ENCODE measurements around the gene GABRB2.
"Not testable (repeated sequence)": the region's sequence is repeated elsewhere in the genome, so short reads cannot be mapped to it uniquely, and the experiment has no call there.

The GABRB2 gene

DNA sequence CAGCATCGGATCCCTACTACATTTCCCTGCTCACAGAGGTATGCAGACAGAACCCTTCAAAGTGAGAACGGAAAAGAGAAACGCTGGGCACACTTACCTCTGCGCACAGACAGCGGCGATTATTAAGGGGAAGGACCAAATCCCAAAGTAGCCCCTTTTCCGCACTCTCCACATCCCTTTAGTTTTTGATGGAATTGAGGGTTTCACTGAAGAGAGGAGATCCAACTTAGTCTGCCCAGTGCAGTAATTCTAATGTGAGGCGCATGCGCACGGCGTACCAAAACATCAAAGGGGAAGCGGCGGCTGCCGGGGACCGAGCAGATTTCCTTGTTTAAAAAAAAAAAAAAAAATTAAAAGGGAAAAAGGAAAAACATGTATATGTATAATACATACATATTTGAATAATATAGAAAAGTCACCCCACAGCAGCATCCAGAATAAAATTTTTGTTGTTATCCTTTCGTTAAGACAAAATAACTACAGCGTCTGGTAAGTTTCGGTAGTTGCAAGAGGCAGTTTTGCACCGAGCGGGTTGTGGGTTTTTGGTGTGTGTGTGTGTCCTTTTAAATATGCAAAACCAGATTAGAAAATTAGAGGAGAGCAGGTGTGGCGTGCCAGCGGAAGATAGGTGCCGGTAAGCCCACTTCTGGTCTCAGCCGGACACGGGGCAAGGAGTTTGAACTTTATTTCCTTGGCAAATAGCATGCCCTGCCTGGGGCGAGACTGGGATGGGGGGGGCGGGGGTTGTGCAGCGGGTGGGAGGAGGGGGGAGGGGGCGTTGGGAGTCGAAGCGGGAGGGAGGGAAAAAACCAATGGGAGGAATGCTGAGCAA, at the start of gene GABRB2:
Gene GABRB2 (minus strand): TSS at position 256 of the 832 bp plus-strand sequence. CDS start 82 bp downstream, at position 174.
- no peak for DNase-seq

DNA sequence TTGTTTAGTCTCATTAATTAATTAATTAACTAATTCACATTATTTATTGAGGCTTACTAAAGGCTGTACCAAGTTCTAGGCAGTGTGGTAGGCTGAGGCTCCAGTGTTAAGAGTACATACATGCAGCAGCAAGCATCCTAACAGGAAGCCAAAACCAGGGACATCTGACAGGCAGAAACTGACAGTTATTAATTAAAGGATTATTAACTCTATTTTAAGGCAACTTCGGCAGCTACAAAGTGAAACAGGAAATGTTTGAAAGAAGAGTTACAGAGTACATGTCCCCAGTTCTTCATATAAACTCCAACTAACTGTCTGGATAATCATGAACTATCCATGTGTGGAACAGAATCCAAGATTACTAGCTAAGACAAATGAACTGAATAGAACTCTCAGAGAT, 39.3 kb upstream of the GABRB2 start:
- DNase-seq, result no peak

DNA sequence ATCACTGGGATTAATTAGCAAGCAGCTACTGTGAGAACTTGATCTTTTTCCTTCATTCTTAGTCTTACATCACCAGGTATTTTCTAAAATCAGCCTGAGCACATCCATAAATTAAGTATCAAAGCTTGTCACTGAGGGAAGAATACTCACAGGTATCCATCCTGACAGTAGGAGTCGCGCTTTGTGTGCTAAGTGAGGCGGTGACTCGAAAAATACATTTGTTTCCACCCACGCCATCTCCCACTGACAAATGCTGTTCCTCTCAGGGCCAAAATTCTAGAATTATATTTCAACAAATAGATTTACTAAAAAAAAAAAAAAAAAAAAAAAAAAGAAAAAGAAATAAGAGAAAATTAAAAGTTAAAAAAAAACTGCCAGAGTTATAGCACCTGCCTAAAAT, 34.1 kb upstream of the GABRB2 start:
- no peak for DNase-seq

DNA sequence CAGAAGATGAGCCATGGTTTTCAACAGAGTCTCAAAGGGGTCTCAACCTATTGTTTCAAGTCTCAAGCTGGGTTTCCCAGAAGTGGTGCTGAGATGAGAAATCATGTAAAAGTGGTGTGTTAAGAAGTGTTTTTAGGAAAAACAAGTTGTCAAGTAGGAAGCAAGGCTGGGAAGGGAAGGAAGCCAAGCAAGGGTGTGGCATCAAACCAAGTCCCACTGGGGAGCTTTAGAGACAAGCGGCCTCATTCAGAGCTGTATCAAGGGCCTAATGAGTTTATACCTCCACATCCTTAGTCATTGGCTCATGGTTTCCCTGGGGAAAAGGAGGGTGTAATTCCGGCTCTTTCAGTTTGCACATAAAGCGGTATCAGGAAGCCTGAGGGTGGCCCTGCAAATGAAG, 26.4 kb upstream of the GABRB2 start:
- no peak for DNase-seq

DNA sequence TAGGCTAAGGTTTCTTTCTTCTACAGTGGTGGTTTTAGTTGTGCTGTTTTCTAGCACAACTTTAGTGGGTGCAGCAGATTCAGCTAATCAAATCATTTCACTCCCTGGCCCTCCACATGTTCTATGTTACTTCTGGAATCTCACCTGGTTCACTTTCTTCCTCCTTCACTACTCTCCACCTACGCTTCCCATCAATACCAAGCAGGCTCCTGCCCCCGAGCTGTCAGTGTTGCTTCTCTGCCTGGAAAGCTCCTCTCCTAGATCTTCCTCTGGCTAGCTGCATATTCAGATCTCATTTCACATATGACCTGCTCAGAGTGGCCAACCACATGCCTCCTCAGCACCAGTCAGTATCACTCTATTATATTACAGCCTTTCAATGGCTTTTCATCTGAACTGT, 19.6 kb upstream of the GABRB2 start:
- DNase-seq, result no peak

DNA sequence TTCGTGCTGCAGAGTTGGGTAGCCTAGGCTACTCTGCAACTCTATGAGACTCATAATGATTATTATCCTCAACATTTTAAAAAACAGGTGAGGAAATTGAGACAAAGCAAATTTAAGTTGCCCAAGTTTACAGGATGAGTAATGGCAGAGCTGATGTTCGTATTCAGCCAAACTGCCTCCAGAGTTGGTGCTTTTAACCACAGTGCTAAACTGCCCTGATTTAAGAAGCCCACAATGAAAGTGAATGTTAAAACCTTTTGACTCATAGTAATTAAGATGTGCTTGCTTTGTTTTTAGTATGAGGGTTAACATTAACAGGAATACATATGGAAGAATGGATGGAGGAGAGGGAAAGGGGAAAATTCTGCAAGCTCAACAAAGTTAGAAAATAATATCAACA, 15.9 kb upstream of the GABRB2 start:
- DNase-seq, result no peak

DNA sequence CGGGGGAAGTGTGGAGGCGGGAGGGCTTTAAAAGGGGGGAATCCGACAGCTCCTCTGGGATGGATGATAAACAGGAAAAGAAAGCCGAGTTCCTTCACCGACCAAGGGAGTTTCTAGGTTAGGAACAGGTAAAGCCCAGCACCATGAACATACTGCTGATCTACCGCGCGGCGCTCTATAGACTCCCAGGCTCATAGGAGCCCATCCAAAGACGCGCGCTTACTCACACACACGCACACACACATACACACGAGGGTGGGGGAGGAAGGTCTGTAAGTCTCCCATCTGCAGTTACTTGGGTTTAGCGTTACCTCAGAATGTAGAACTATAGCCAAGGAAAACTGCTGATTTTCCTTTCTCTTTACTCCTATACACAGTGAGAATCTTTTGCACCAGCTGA, 2.6 kb upstream of the GABRB2 start:
- DNase-seq, result no peak

DNA sequence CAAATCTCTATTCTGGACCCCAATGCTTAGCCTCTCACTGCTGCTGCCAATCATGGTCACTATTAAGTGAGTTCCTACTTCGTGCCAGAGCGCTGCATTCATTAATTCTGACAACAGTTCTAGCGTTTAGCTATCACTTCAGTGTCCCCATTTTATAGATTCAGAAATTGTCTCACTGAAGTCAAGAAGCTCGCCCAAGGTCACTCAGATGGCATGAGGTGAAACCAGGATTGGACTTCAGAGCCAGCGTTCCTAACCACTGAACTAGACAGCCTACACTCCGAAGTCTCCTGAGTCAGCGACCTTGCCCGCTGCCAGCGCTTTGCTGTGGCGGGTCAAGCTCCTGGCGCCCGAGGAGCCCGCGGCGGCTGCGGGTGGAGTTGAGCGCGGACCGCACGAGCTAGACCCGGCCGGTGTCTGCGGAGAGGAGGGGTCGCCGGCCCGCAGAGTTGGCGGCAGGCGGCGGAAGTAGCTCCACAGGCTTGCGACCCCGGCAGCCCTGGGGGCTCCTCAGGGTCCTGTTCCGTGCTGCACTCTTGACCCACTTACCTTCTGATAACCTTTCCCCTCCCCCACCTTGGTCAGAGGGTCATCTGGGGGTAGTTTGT, 2.1 kb upstream of the GABRB2 start:
- no peak for DNase-seq

DNA sequence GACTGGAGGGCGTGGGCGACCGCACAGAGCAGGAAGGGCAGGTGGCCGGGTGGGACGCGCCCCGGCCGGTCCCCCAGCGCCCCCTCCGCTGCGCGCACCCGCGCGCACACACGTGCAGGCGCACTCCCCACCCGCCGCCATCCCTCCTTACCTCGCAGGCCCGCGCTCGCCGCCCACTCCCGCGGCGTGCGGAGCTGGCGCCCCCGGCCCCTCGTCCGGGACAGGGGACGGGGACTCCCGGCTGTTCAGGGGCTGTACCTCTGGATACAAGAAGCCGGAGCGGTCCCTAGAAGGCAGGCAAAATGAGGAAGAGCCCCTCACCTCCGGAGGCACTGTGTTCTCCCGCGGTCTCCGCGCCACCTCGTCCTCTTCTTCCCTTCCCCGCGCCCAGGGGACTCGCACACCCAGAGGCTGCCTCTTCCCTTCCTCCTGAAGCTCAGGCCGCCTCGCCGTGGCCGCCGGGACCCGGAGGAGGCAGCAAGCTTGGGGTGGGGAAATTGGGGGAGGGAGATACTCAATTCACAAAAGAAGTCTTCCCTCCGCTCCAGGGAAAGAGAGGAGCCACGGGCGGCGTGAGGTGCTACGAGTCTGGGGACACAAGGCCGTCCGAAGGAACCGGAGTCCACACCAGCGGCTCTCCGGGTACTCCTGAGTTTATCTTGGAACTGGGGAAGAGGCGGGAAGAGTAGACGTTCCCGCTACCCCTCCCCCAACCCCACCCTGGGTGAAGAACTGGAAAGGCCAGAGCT, 1.4 kb upstream of the GABRB2 start:
- no peak for DNase-seq

DNA sequence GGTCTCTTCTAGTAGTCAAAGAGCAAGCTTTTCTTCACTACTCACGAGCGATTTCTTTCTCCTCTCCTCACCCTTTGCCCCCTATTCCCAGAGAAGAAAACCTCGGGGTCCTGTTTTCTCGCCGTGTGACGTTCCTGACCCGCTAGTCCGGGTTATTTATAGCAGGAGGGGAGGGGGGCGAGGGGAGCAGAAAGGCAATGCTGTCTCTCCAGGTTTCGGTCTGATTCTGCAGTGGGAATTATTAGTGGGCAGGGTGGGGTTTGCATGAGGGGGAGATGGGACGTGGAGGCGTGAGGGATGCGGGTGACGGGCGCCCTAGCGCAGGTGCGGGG, 847 bp upstream of the GABRB2 start:
- no peak for DNase-seq

DNA sequence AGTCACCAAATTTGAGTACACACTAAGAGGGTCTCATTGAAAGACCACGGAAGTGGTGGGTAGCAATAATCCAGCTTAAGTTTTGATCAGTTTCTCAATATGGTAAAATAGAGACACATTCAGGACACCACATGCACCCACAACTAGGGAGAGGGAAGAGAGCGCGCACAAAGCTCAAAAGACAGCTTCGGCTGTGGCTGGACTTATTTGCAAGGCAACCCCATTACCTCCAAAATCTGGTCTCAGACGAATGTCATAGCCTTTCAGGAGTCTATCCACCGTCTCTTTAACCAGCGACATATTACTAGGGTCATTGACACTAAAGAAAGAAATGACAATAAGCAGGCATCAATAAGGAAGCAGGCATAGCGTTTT, 443 bp downstream of the GABRB2 start:
- DNase-seq, result no peak

DNA sequence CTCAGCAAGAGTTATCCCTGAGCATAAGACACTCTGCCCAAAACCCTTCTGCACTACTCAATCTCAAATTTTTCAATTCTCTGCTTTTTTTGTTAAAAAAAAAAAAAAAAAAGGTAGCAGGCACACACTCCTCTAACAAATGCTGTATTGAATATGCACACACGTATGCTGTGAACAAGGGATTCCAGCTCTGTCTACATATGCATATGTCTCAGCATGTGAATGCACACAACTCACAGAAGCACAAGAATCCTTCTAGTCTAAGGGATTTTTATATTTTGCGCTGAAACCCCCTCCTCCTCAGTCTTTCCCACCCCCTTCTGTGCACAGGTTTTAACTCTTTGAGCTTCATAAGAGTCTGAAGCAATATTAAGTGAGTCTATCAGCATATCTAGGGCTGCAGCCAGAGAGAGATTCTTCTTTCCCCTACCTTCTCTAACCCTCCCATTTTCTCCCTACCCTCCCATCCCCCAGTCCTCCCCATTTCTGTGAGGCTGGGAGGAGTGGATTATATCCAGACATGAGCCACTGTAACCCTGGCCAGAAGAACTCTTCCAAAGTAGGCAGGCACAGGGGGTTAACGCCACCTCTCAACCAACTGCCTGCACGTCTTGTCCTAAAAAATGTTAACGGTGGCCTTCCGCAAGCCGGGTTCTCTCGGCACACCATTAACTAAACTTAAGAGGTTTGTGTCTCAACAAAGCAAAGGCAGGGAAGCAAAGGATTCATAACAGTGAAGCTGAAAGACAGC, 1.0 kb downstream of the GABRB2 start:
- no peak for DNase-seq

DNA sequence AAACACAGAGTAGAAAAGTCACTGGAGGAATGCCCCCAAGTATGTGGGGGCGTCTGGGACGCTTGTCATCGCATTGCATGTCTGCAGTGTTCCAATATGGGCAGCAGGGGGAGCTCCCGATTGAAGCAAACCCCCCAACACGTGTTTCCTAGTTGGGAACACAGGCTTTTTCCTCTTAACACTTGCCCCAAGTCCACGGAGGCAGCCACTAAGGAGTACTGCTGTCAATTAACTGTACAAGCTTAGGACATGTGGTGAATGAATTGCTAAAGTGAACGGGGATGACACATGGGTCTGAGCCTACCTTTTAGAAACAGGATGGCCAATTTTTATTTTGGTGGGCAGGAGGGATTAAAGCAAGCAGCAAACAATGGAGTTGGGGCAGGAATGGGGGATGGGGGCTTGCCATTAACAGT, 2.2 kb downstream of the GABRB2 start:
- no peak for DNase-seq

DNA sequence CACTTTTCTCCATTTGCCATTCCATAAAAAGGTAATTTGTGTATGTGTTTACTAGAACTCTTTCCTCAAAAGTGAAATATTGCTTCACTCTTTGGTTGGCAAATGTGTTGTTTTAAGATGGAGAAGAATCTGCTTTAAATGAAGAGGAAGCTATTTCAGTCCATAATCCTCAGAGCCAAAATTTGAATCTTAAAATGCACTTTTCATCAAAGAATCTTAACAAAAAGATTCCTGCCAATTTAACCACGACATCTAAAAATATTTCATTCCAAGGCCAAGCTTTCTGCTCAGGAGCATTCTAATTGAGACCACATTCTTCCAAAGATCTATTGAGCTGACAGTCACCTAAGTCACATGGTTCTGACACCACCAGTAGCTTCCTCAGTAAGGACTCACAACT, 7.5 kb downstream of the GABRB2 start:
- DNase-seq, result no peak

DNA sequence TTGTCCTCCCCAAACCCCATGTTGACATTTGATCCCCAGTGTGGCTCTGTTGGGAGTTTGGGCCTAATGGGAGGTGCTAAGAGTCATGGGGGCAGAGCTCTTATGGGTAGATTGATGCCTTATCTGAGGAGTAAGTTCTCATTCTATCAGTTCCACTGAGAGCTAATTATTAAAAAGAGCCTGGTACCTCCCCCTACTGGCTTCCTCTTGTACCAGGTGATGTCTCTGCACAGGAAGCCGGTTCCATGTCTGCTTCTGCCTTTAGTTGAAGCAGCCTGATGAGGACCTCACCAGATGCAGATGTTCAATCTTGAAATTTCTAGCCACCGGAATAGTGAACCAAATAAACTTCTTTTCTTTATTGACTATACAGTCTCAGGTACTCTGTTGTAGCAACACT, 10.8 kb downstream of the GABRB2 start:
- DNase-seq, result no peak

DNA sequence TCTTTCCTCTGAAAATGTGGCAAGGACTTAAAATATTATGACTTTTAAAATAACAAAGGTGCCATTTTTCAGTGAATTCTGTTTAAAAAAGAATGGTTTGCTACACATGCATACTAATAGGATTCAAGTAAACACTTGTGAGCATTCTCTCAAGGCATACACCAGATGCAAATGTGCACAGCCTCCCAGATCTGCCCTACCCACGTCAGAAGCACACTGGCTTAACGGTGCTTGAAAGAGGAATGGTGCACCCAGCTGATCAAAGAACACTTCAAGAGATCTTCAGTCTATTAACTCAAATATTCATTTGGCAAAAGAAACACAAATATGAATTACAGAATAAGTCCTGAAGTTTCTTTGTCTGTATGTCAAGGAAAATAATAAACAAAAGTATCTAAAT, 15.8 kb downstream of the GABRB2 start:
- no peak for DNase-seq

DNA sequence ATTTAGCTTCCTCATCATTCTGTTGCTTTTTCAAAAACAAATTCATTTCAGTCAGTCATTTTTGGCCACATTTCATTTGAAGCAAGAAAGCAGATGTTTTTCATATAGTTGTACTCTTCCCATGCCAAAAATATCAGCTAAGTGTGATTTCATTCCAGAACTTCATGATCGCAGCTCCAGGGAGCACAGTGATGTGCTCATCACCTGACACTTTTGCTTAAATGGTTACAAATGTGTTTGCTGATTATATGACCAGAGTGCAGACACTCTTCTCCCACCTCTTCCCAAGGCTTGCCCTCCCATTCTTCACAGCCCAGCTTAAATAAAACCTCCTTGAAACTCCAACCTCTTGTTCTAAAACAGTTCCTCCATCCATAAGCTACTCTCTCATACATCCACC, 32.6 kb downstream of the GABRB2 start:
- DNase-seq, result no peak

DNA sequence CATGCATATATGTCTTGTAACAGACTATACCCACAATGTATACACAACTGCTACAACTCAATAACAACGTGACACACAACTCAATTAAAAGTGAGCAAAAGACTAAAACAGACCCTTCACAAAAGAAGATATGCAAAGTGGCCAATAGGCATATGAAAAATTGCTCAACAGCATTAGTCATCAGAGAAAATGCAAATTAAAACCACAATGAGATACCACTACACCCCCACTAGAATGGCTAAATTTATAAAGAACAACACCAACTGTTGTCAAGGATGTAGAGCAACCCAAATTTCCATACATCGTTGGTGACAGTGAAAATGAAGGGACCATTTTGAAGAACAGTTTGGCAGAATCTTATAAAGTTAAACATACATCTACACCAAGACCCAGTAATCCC, 38.9 kb downstream of the GABRB2 start:
- DNase-seq, result no peak

DNA sequence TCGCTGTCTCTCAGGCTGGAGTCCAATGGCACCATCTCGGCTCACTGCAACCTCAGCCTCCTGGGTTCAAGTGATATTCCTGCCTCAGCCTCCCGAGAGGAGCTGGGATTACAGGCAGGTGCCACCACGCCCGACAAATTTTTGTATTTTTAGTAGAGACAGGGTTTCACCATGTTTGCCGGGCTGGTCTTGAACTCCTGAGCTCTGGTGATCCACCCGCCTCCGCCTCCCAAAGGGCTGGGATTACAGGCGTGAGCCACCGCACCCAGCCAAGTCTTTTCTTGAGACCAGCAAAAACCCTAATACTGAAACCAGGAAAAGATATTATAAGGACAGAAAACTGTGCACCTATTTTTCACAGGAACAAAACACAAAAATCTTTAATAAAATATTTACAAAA, 41.4 kb downstream of the GABRB2 start:
- not testable (repeated sequence) for DNase-seq

DNA sequence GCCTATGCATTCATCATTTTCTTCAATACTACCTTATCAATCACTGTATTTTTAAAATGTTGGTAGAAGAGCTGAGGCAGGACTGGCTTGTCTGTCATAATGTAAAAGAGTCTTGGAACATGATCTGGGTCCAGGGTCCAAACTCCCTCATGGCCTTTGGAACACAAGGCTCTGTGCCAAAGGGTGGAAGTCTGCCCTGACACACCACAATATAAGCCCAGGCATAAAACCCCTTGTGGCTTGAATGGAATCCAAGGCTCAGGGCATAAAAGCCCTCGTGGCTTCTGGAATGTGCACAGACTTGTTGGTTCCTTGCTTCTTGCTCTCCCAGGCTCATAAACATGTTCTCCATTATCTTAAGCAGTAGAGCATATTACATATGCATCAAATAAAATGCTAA, 48.0 kb downstream of the GABRB2 start:
- DNase-seq, result no peak

DNA sequence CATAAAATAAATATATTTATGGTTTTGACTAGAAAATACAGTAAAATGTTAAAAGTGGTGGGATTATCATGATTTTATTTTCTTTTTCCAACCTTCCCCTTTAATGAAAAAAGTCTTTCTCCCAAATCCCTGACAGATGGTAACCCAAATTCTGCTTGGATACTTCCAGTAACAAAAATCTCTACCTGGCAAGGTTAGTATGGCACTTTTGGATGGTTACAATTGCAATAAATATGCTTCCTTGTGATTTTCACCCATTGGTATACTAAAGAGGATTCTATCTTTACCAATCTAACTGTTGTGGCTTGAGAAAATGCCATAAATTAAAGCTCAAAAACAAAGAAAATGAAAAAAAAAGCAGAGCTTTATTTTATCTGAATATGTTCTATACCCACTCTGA, 62.8 kb downstream of the GABRB2 start:
- DNase-seq, result no peak

DNA sequence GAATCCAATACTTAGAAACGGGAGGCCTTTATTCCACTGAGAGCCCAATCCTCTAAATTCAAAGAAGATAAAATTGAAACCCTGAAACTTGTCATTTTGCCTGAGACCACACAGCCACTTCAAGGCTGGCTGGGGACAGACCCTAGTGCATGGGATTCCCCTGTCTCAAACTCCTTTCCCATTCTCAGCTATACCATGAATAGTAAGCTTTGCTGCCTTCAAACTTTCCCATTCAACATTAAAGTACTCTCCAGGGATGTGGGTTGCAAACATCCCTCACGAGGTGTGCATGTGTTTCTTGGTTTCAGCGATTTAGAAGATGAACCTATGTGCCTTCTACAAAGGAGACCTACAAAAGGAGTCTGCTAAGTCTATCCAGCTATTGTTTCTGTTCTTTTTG, 64.6 kb downstream of the GABRB2 start:
- DNase-seq, result no peak

DNA sequence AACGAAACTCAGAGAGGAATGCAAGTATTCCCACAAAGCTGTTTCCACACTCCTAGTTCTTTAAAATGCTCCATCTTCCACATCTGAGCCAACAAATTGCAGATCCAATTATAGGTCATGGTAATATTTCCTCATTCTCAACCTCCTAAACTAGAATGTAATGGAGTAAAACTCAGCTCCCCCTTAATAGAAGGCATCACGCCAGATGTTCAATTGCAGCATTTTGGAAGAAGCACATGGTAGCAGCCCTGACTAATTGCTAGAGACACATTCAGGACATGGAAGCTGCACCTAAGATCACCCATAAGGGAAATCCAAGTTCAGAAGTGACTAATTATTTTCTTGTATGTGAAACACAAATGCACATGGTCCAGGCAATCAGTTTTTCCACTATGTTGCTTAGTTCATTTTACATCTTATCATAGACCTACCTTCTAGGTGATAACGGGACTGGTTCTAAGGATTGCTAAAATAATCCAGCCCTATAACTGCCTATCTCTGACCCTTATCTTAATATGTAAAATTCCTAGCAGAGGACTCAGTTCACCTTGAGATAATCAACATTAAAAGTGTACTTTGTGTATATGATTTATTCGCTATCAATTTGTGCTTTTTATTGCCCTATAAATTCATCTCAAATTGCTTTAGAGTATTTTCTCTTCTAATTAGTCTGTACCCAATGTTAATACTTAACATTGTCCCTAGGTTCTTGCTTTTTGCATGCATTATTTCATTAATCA, 75.1 kb downstream of the GABRB2 start:
- DNase-seq, result no peak

Data from activated CD4-positive, alpha-beta T cell treated with anti-CD3 and anti-CD28 coated beads, Interleukin-2, amount 50 U/mL, for 4 hours (primary cell).